GM12873 (cell line): ENCODE measurements around the gene CYB5RL.

Source experiments
- CTCF ChIP-seq: IDR thresholded peaks from 2 replicates; pipeline ENCODE4 v1.5.1; 2012; ENCODE audit warnings: low read depth, mild to moderate bottlenecking, moderate library complexity, low read length, control low read depth; ENCODE audit not compliant: insufficient read depth; ENCODE audit errors: missing control alignments

The CYB5RL gene

GRCh38 chr1:54180701-54181360 is 19.0 kb downstream of the CYB5RL start:
- no peak for TF ChIP-seq CTCF

GRCh38 chr1:54178296-54179070 is 21.3 kb downstream of the CYB5RL start:
- no peak for TF ChIP-seq CTCF

GRCh38 chr1:54177726-54178125 is 22.1 kb downstream of the CYB5RL start:
- TF ChIP-seq CTCF = no peak

GRCh38 chr1:54176621-54177327 is 23.1 kb downstream of the CYB5RL start:
- TF ChIP-seq CTCF = no peak

- TF ChIP-seq CTCF = no peak
Observed at GRCh38 chr1:54174106-54174505, 25.7 kb downstream of the CYB5RL start.

GRCh38 chr1:54173681-54174080 is 26.1 kb downstream of the CYB5RL start:
- TF ChIP-seq CTCF = no peak
